Erythroblast (primary cell): ENCODE results near the gene SPAG16.

Experiments
- GATA1 ChIP-seq: IDR thresholded peaks from 2 replicates; pipeline ENCODE4 v1.6.1; 2011; ENCODE audit warnings: low read depth, mild to moderate bottlenecking, control low read depth, low read length, moderate library complexity
- POLR2A ChIP-seq: IDR thresholded peaks from 2 replicates; pipeline ENCODE4 v1.6.1; 2011; ENCODE audit warnings: mild to moderate bottlenecking, low read length

DNA sequence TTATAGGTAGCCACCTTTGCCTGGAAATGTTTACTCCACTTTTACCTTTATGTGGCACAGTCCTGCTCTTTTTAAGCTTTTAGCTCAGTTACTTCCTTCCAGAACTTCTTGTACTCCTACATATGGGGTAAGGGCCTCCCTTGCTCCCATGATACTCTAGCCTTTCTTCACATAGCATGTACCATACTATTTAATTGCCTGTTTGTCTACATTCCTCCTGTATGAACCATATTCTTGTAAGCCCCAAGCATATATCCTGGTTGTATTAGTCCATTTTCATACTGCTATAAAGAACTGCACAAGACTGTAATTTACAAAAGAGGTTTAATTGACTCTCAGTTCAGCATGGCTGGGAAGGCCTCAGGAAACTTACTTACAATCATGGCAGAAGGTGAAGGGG lies 1035.9 kb downstream of the SPAG16 start:
- no peak for TF ChIP-seq POLR2A
- no peak for TF ChIP-seq GATA1
